GM18909 (cell line): Measurements from ENCODE around the gene C22orf42.
"Not testable (repeated sequence)": the region's sequence is repeated elsewhere in the genome, so short reads cannot be mapped to it uniquely, and the experiment has no call there.

Experiments
- ATAC-seq: cut with Tn5 transposase; IDR thresholded peaks from one replicate; pipeline ENCODE4 v1.9.1; 2021; ENCODE audit warnings: mild to moderate bottlenecking; ENCODE audit not compliant: unreplicated experiment, poor library complexity

The C22orf42 gene

DNA sequence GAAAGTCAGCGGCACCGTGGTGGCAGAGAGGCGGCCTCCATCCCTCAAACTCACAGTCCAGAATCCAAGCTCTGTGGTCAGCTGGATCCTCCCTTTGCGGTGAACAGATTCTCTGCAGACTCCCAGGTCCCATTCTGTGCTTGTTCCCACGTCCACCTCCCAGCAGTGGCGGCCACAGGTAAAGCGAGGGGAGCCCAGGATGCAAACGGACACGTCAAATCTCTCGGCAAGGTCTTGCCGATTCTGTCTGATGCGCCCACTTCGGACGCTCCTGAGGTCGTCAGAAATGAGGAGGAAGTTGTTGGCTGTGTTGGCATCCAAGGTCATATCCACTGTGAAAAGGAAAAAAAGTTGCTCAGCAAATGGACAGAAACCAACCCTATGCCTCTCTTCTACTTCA lies 31.9 kb upstream of the C22orf42 start:
- ATAC-seq, result not testable (repeated sequence)

GRCh38 chr22:32185821-32186220 lies 26.7 kb upstream of the C22orf42 start:
- ATAC-seq, result no peak

GRCh38 chr22:32183625-32184024 lies 24.5 kb upstream of the C22orf42 start:
- ATAC-seq, result no peak

DNA sequence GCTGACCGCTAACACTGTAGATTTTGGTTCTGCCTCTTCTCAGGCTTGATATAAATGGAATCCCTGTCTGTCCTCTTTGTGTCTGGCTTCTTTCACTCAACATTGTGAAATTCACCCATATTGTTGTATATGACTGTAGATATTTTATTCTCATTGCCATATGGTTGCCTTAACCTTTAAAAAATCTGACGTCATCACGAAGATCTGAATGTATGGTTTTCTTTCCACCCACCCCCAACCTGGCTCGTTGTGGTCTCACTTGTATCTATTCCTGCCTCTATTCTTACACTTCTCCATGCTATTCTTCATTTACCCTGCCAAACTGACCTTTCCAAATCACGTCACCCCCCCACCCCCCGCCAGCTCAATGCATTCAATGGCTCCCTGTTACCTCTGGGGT lies 21.9 kb upstream of the C22orf42 start:
- ATAC-seq, result no peak

DNA sequence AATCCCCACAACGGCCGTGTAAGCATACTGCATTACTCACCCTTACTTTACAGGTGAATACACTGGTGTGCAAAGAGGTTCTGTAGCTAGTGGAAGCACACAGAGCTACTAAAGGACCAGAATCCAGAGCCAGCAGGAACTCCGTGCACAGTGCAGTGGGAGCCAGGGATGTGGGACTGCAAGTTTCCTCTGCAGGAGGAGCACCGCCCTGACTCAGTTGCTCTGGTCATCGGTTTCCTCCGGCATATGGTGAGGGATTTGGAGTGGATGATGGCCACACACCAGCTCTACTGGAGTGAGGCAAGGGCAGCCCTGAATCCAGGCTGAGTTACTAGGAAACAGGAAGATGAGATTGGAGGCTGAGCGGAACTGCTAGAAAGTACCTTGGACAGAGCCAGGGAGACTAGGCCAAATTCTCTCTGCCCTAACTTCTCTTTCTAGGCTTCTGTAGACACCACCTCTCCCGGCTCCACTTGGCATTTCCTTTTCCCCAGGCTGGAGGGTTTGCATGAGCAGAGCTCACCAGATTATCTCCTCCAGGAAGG lies 18.2 kb upstream of the C22orf42 start:
- ATAC-seq, result no peak

GRCh38 chr22:32175683-32176644 lies 16.9 kb upstream of the C22orf42 start:
- ATAC-seq, result no peak

- no peak for ATAC-seq
These were observed 16.0 kb upstream of the C22orf42 start for GRCh38 chr22:32175115-32175514.

DNA sequence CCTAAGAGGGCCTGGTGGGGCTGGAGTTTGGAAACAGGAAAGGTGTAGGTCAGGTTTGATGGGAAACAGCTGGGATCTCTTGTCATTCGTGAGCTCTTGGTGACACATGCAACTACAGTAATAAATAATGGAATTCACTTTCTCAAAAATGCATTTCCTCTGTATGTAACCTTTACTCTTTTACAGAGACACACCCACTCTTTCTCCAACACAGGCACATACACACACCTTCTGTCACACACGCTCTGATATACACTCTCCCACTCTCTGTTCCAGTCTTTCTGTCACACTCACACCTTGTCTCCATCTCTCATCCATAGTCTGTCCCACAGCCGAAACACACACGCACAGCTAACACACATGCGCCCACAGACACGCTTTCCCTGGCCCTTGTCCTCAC lies 6.6 kb upstream of the C22orf42 start:
- ATAC-seq, result no peak

- no peak for ATAC-seq
These were observed 5.2 kb upstream of the C22orf42 start for GRCh38 chr22:32164075-32164860.

DNA sequence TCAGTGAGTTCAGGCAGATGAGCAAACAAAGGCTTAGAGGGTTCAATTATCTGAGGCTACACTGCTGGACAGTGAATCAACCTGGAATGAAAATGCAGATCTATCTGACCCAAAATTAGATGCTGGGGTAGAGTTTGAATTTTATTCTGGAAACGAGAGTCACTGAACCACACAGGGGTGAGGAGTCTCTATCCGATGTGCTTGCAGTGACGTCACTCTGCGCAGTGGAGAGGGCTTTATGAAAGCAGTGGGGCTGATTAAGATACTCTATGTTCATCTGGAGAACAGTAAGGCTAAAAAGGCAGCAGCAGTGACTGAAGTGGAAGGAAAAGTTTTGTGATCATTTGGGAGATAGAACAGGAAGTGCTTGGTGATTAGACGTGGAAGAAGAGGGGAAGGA lies 1.3 kb upstream of the C22orf42 start:
- ATAC-seq, result not testable (repeated sequence)

DNA sequence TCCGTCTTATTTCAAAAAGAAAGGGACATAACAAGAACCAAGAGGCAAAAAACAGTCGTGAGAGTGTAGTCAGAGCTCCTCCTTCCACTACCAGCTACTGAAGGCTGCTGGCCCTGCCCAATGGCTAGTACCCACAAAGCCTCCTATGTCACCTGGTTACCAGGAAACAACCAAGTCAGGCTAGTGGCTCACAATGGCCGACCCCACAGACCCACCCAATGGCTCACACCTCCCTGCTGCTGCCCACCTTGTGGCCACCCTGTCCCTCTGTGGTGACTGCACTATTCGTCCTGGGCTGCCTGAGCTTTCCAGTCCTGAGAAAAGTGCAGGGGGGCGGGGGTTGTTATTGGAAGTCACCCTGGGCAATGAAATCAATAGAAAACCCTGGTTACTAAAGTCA lies 1.5 kb downstream of the C22orf42 start:
- ATAC-seq, result not testable (repeated sequence)

DNA sequence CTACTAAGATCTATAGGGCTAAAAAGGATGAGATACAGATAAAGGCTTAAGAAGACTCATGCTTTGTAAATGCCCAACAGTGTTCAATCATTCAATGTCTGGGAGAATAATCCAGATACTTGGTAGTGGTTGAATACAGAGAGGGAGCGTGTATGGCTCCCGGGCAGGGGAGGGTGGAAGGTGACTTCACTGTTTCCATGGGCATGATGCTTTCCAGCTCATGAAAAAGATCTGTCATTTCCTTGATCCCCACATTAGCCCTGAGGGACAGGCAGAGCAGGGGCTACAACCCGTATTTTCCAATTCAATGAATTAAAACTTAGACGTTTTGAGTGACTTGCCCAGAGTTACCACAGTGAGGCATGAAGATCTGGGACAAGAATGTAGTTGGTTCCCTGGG lies 4.4 kb downstream of the C22orf42 start:
- ATAC-seq, result not testable (repeated sequence)

DNA sequence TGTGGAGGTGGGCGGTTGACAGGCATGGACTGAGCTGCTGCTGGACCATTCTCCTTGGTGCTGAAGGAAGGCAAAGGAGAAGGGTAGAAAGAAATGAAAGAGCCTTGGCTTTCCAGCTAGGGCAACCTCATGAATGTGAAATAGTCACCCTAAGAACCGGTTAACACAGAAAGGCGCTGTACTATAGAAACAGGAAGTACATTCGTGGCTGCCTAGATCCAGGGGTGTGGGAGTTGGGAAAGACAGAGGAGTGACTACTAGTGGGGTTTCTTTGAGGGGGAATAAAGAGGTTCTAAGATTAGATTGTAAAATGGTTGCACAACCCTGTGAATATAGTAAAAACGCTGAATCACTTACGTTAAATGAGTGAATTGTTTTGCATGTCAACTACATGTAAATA lies 7.5 kb downstream of the C22orf42 start:
- not testable (repeated sequence) for ATAC-seq

DNA sequence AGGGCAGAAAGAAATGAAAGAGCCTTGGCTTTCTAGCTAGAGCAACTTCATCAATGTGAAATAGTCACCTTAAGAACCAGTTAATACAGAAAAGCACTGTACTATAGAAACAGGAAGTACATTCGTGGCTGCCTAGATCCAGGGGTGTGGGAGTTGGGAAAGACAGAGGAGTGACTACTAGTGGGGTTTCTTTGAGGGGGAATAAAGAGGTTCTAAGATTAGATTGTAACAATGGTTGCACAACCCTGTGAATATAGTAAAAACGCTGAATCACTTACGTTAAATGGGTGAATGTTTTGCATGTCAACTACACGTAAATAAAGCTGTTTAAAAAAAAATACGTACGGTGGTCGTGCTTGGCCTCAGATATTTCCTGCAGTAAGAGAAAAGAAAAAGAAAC lies 8.5 kb downstream of the C22orf42 start:
- ATAC-seq, result not testable (repeated sequence)

- not testable (repeated sequence) for ATAC-seq
These were observed 10.7 kb downstream of the C22orf42 start for GRCh38 chr22:32148372-32148771.

DNA sequence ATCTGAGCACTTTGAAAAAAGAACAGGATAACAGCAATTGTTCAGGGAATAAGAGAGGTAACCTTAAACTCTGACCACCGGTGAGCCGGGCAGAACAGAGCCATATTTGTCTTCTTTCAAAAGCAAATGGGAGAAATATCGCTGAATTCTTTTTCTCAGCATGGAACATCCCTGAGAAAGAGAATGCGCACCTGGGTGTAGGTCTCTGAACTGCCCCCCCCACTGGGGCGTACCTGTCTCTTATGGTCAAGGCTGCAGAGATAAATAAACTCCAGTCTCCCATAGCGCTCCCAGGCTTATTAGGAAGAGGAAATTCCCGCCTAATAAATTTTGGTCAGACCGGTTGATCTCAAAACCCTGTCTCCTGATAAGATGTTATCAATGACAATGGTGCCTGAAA lies 12.0 kb downstream of the C22orf42 start:
- not testable (repeated sequence) for ATAC-seq

- ATAC-seq, result no peak
These were observed 14.4 kb downstream of the C22orf42 start for GRCh38 chr22:32144496-32145274.

GRCh38 chr22:32142600-32142999 lies 16.5 kb downstream of the C22orf42 start:
- no peak for ATAC-seq

- ATAC-seq, result not testable (repeated sequence)
These were observed 18.4 kb downstream of the C22orf42 start for GRCh38 chr22:32140688-32141087.

- not testable (repeated sequence) for ATAC-seq
These were observed 20.5 kb downstream of the C22orf42 start for GRCh38 chr22:32138576-32138975.
